GM12872 (cell line): ENCODE results near the gene PGA5.
A peak's percentile ranks its signal among the peaks of the same experiment; 100 is the strongest.
"Not testable (repeated sequence)": the region's sequence is repeated elsewhere in the genome, so short reads cannot be mapped to it uniquely, and the experiment has no call there.

Experiments
- TF ChIP-seq, protein P1 (sequence below): IDR thresholded peaks from 3 replicates; pipeline ENCODE4 v1.5.1; 2011; ENCODE audit warnings: low read depth, mild to moderate bottlenecking, low read length, moderate library complexity; ENCODE audit not compliant: insufficient read depth

The PGA5 gene

DNA sequence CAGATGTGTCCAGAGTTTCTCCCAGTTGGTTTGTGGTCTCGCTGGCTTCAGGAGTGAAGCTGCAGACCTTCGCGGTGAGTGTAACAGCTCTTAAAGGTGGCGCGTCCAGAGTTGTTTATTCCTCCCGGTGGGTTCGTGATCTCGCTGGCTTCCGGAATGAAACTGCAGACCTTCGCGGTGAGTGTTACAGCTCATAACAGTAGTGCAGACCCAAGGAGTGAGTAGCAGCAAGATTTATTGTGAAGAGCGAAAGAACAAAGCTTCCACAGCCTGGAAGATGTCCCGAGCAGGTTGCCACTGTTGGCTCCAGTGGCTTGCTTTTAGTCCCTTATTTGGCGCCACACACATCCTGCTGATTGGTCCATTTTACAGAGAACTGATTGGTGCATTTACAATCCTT is 39.5 kb upstream of the PGA5 start:
- TF ChIP-seq, protein P1, sequence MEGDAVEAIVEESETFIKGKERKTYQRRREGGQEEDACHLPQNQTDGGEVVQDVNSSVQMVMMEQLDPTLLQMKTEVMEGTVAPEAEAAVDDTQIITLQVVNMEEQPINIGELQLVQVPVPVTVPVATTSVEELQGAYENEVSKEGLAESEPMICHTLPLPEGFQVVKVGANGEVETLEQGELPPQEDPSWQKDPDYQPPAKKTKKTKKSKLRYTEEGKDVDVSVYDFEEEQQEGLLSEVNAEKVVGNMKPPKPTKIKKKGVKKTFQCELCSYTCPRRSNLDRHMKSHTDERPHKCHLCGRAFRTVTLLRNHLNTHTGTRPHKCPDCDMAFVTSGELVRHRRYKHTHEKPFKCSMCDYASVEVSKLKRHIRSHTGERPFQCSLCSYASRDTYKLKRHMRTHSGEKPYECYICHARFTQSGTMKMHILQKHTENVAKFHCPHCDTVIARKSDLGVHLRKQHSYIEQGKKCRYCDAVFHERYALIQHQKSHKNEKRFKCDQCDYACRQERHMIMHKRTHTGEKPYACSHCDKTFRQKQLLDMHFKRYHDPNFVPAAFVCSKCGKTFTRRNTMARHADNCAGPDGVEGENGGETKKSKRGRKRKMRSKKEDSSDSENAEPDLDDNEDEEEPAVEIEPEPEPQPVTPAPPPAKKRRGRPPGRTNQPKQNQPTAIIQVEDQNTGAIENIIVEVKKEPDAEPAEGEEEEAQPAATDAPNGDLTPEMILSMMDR: no peak

DNA sequence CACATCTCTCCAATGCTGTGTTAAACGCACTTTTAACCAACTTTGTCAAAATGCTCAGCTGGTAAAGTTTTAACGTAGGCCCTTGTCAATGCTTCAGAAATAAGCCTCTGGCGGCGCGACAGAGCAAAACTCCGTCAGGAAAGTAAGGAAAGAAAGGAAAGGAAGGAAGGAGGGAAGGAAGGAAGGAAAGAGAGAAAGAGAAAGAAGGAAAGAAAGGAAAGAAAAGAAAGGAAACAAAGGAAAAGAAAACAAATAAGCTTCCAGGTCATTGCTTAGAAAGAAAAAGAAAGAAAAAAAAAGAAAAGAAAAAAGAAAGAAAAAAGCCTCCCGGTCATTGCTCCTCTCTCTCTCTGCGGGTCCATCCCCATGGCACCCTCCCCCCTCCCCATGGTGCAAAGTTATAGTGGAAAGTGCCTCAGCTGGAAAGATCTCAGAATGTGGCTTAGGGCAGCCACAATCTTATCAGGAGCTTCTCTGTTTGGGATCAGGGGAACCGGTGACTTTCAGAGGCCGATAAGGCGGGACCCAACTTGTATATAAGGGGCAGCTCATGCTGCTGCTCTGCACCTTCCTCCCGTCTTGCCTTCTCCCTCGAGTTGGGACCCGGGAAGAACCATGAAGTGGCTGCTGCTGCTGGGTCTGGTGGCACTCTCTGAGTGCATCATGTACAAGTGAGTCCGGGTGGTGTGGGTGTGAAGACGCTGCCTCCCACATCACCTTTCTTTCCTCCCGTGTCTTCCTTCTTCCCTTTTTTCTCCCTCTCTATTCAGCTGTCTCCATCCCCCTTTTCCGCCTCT is 37.8 kb upstream of the PGA5 start, which contains the start of gene PGA3:
Gene PGA3, plus strand, starts transcription at position 566 of the 797 bp plus-strand sequence. Its CDS starts 50 bp downstream, at position 616.
- TF ChIP-seq, protein P1: not testable (repeated sequence)

GRCh38 chr11:61222047-61222446 is 18.9 kb upstream of the PGA5 start, which contains the start of gene PGA4:
Gene PGA4, plus strand, starts transcription at chr11:61222347. Its CDS starts 54 bp downstream, at chr11:61222401.
- TF ChIP-seq, protein P1: not testable (repeated sequence)

- TF ChIP-seq, protein P1: peak; percentile 99
Observed at GRCh38 chr11:61254403-61255025, 13.5 kb downstream of the PGA5 start.

GRCh38 chr11:61256710-61257482 is 15.9 kb downstream of the PGA5 start:
- TF ChIP-seq, protein P1: no peak

DNA sequence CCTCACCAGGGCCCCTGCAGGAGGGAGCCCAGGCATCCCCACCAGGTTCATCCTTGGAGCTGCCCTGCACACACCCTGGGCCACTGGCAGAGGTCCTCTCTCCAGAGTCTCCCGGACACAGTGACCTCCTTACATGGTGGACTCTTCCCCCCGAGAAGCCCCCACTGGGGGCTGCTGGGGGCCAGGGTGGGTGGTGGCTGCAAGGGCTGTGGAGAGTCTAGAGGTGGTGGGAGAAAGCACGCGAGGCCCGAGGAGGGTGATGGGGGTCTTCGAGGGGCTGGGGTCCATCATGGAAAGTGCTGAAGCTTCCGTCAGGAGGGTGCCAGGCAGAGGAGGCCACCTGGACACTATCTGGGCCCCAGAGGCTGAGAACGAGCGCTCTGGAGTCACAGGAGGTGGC is 17.6 kb downstream of the PGA5 start:
- TF ChIP-seq, protein P1: no peak

DNA sequence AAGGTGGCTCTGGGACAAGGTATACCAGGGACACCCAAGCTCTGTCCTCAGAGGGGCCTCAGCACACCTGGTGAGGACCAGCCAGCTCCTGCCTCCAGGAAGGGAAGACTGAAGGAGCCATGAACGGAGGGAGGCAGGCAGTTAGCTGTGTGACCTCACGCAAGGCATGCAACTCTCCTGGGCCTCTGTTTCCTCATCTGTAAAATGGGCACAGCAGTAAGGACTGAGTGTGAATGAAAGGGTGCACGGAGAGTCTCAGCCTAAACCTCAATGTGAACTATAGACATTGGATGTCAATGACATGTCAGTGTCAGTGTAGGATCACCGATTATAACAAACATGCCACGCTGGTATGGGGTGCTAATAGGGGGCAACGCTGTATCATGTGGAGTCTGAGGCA is 18.4 kb downstream of the PGA5 start:
- TF ChIP-seq, protein P1: no peak
